H1 (cell line): ENCODE results near the gene HOMER3.

Experiments
- CBX5 ChIP-seq: fragments of 300-800, 300-1000 bp; sonication (generic); IDR thresholded peaks from 2 replicates; pipeline ENCODE4 v1.7.1; 2016; ENCODE audit warnings: antibody characterized with exemption, low read length, low read depth
- CBX8 ChIP-seq: fragments of 300-800, 300-1000 bp; sonication (generic); IDR thresholded peaks from 2 replicates; pipeline ENCODE4 v1.7.1; 2016; ENCODE audit warnings: low read depth, low read length, borderline replicate concordance
- CTCF ChIP-seq, 3 experiments: IDR thresholded peaks; 1 replicate in 2 of 3; 2 replicates in 1 of 3; pipeline versions ENCODE4 v1.5.1 to v1.6.1; 2011; ENCODE audit warnings: low read length in 3 of 3, mild to moderate bottlenecking in 3 of 3, inconsistent platforms in 2 of 3, low read depth in 1 of 3, moderate library complexity in 1 of 3; ENCODE audit not compliant: insufficient read depth in 1 of 3; ENCODE audit errors: control extremely low read depth in 1 of 3
- EP300 ChIP-seq, 2 experiments: IDR thresholded peaks; 1 replicate in 1 of 2; 2 replicates in 1 of 2; pipeline ENCODE4 v1.6.1; 2011 to 2012; ENCODE audit warnings: low read depth in 2 of 2, low read length in 2 of 2, mild to moderate bottlenecking in 2 of 2, borderline replicate concordance in 1 of 2, inconsistent platforms in 1 of 2, moderate library complexity in 1 of 2
- EZH2 ChIP-seq: fragments of 200-600 bp; sonication (generic); IDR thresholded peaks from 2 replicates; pipeline ENCODE4 v1.7.1; 2012; ENCODE audit warnings: low read depth, mild to moderate bottlenecking, moderate library complexity, low read length, inconsistent platforms; ENCODE audit not compliant: severe bottlenecking
- FOSL1 ChIP-seq: IDR thresholded peaks from 2 replicates; pipeline ENCODE4 v1.6.1; 2011; ENCODE audit warnings: mild to moderate bottlenecking, low read depth, low read length, moderate library complexity; ENCODE audit not compliant: insufficient read depth
- JUND ChIP-seq: IDR thresholded peaks from 2 replicates; pipeline ENCODE4 v1.6.1; 2011; ENCODE audit warnings: mild to moderate bottlenecking, improper control_type of control experiment, low read length
- POLR2A ChIP-seq, 2 experiments: IDR thresholded peaks; 1 replicate in 1 of 2; 2 replicates in 1 of 2; pipeline ENCODE4 v1.6.1; 2011; ENCODE audit warnings: low read depth in 2 of 2, low read length in 2 of 2, mild to moderate bottlenecking in 2 of 2; ENCODE audit errors: control extremely low read depth in 1 of 2
- RAD21 ChIP-seq, 2 experiments: IDR thresholded peaks in 1 of 2; conservative IDR thresholded peaks in 1 of 2; 2 replicates each; pipeline ENCODE4 v1.6.1; 2011; ENCODE audit warnings: low read depth in 2 of 2, low read length in 2 of 2, improper control_type of control experiment in 1 of 2, inconsistent platforms in 1 of 2, mild to moderate bottlenecking in 1 of 2, moderate library complexity in 1 of 2
- SIN3A ChIP-seq, 2 experiments: IDR thresholded peaks in 1 of 2; conservative IDR thresholded peaks in 1 of 2; 2 replicates each; pipeline ENCODE4 v1.6.1; 2011 to 2012; ENCODE audit warnings: low read length in 2 of 2, improper control_type of control experiment in 1 of 2, low read depth in 1 of 2, mild to moderate bottlenecking in 1 of 2
- SRF ChIP-seq: IDR thresholded peaks from 2 replicates; pipeline ENCODE4 v1.6.1; 2011; ENCODE audit warnings: mild to moderate bottlenecking, low read depth, low read length, moderate library complexity
- USF2 ChIP-seq: IDR thresholded peaks from 2 replicates; pipeline ENCODE4 v1.6.1; 2011; ENCODE audit warnings: low read length, improper control_type of control experiment

GRCh38 chr19:18967358-18968146 lies 26.5 kb upstream of the HOMER3 start:
- TF ChIP-seq SRF: no peak
- TF ChIP-seq EP300 (IDR thresholded peaks at IDR 0.05; ENCODE audit: borderline replicate concordance in 1 of 2, low read depth in 2 of 2, low read length in 2 of 2): no peak
- TF ChIP-seq CBX5: no peak
- TF ChIP-seq CTCF (IDR thresholded peaks at IDR 0.05; ENCODE audit: control extremely low read depth in 1 of 3, insufficient read depth in 1 of 3, low read depth in 1 of 3, low read length in 3 of 3): no peak
- TF ChIP-seq EZH2: no peak
- no peak for TF ChIP-seq POLR2A (IDR thresholded peaks at IDR 0.05; ENCODE audit: control extremely low read depth in 1 of 2, low read depth in 2 of 2, low read length in 2 of 2)
- TF ChIP-seq SIN3A (conservative IDR thresholded peaks at IDR 0.05 in 1 of 2, IDR thresholded peaks at IDR 0.05 in 1 of 2; ENCODE audit: low read depth in 1 of 2, low read length in 2 of 2): no peak
- no peak for TF ChIP-seq JUND
- no peak for TF ChIP-seq USF2
- no peak for TF ChIP-seq FOSL1
- no peak for TF ChIP-seq CBX8
- TF ChIP-seq RAD21 (IDR thresholded peaks at IDR 0.05 in 1 of 2, conservative IDR thresholded peaks at IDR 0.05 in 1 of 2; ENCODE audit: low read depth in 2 of 2, low read length in 2 of 2): no peak
